ENCODE results near the gene DUSP1. TPM values are rescaled to one million over a fixed set of nuclear protein-coding genes. Genes with fewer than 3 reads are reported as not detected.

Gene DUSP1
- total and polyA plus RNA-seq, 2 of the 4 experiments (the other 2 are of a cell fraction) = 304 to 467 TPM

- ChIA-PET POLR2A (ENCODE audit: unreplicated experiment) (no interaction called here), CTCF (no interaction called here)
- Histone ChIP-seq H3K27me3 (ENCODE audit: control insufficient read depth, insufficient read depth, low read length) (no peaks in the 10 kb centered on the region), H4K5ac (ENCODE audit: low read depth, low read length) (peak overlapping the region; percentile 24), H3K9me3 (ENCODE audit: control insufficient read depth, insufficient read depth, low read length) (no peaks in the 10 kb centered on the region), H4K91ac (ENCODE audit: insufficient read depth, low read depth, low read length) (peak overlapping the region; percentile 97), H3K23ac (ENCODE audit: low read depth, low read length) (0 out of 2 replicates have a peak overlapping the region, but pooled peaks have one; percentile 6), H3K4me3 (ENCODE audit: insufficient read depth, low read depth, low read length) (no peak overlapping the region), H3K4me2 (ENCODE audit: low read depth, low read length) (no peak overlapping the region), H2BK20ac (ENCODE audit: low read depth, low read length) (peak overlapping the region; percentile 95), H3K27ac (ENCODE audit: insufficient read depth, low read length) (peak overlapping the region; percentile 89), H3K18ac (ENCODE audit: low read depth, low read length) (peak overlapping the region; percentile 95; the same call in 1 of the 2 replicates), H4K8ac (ENCODE audit: low read depth in 2 of 2, low read length in 2 of 2) (peak overlapping the region; percentile 53 to 93), H3K79me1 (ENCODE audit: low read depth in 1 of 2, low read length in 2 of 2) (peaks cover 24 to 49% of the 10 kb centered on the region in 2 experiments), H3K56ac (ENCODE audit: extremely low read depth, insufficient read depth, low read length) (no peak overlapping the region), H3K9ac (ENCODE audit: low read depth, low read length) (no peak overlapping the region), H3K4ac (ENCODE audit: low read depth, low read length) (peak overlapping the region; percentile 94), H2AK9ac (replicated peaks; ENCODE audit: low read depth, low read length, poor library complexity) (peak overlapping the region; percentile 4), H3K9me1 (ENCODE audit: insufficient read depth, low read length) (peaks cover 41% of the 10 kb centered on the region), H3K14ac (replicated peaks; ENCODE audit: low read depth, low read length) (peak overlapping the region; percentile 77), H3K4me1 (ENCODE audit: control insufficient read depth, insufficient read depth, low read length) (peaks cover 43% of the 10 kb centered on the region), H2BK120ac (ENCODE audit: low read depth, low read length) (peak overlapping the region; percentile 95), H3K36me3 (ENCODE audit: control insufficient read depth, insufficient read depth, low read length) (no peaks in the 10 kb centered on the region), H2AFZ (replicated peaks; ENCODE audit: low read length, poor library complexity) (no peak overlapping the region), H4K20me1 (ENCODE audit: insufficient read depth, low read length) (no peaks in the 10 kb centered on the region), H2BK5ac (ENCODE audit: low read depth, low read length, poor library complexity, severe bottlenecking) (peak overlapping the region; percentile 97), H2AK5ac (ENCODE audit: low read depth, low read length) (peak overlapping the region; percentile 96), H2BK15ac (ENCODE audit: low read depth, low read length) (peak overlapping the region; percentile 95)
- intact Hi-C loops (cut with micrococcal nuclease) (no loop called here), in situ Hi-C loops (cut with MboI; ENCODE audit: low sequenced_read_pairs) (no loop called here), dilution Hi-C loops (cut with HindIII; ENCODE audit: low sequenced_read_pairs, unreplicated experiment) (no loop called here)
- DNase-seq (no peak), ATAC-seq (ENCODE audit: low read depth) (no peak)
- no CpG with 5 or more reads among the region's 2 CpGs for WGBS, 2 experiments (ENCODE audit: extremely low coverage in 2 of 2, insufficient read length in 1 of 2)
- BruUV-seq (replicated peaks) = no TSS peak
- TF ChIP-seq USF2 (IDR thresholded peaks at IDR 0.05; ENCODE audit: low read depth, low read length) (no peak), SMC3 (IDR thresholded peaks at IDR 0.05; ENCODE audit: low read depth, low read length) (no peak), RCOR1 (IDR thresholded peaks at IDR 0.05; ENCODE audit: insufficient replicate concordance, low read length) (no peak), CEBPB (IDR thresholded peaks at IDR 0.05; ENCODE audit: low read depth, low read length) (no peak), MAZ (IDR thresholded peaks at IDR 0.05; ENCODE audit: borderline replicate concordance, low read depth, low read length) (no peak), MAFK (IDR thresholded peaks at IDR 0.05; ENCODE audit: low read depth, low read length) (no peak), FOS (IDR thresholded peaks at IDR 0.05; ENCODE audit: low read depth, low read length) (no peak), CHD1 (IDR thresholded peaks at IDR 0.05; ENCODE audit: low read depth, low read length) (no peak), MXI1 (IDR thresholded peaks at IDR 0.05; ENCODE audit: borderline replicate concordance, low read depth, low read length) (no peak), RFX5 (IDR thresholded peaks at IDR 0.05; ENCODE audit: low read depth, low read length) (no peak)
Measured at GRCh38 chr5:172802112-172802511, 31.1 kb upstream of the DUSP1 start.
